WI38 (cell line): ENCODE measurements around the gene APAF1.
"Not testable (repeated sequence)": the region's sequence is repeated elsewhere in the genome, so short reads cannot be mapped to it uniquely, and the experiment has no call there.

Source experiments
- H3K4me3 ChIP-seq: 2 replicates; pipeline ENCODE4 v1.5.1; 2011; ENCODE audit warnings: low read depth, mild to moderate bottlenecking, control low read depth, low read length
- TF ChIP-seq, protein P1 (sequence below): IDR thresholded peaks from 2 replicates; pipeline ENCODE4 v1.5.1; 2012; ENCODE audit warnings: low read depth, mild to moderate bottlenecking, control low read depth, low read length

The APAF1 gene

DNA sequence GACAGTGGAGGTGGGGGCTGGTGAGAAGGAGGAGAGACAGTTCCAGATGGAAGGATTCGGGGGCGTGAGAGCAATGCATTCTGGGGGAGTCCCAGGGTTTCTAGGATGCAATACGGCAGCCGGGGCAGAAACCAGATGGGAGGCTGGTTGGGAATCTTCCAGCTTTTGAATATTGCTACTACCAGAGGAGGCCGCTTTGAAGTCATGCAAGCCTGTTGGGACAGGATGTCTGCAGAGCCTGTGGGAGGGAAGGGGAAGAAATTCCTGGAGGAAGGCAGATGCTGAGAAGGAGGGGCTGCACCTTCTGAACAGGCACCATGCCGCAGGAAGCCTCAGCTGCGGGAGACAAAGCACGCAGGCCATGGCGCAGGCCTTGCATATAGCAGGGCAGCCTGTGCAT is 105.4 kb downstream of the APAF1 start:
- H3K4me3 ChIP-seq = no peak overlapping the region
- TF ChIP-seq, protein P1, sequence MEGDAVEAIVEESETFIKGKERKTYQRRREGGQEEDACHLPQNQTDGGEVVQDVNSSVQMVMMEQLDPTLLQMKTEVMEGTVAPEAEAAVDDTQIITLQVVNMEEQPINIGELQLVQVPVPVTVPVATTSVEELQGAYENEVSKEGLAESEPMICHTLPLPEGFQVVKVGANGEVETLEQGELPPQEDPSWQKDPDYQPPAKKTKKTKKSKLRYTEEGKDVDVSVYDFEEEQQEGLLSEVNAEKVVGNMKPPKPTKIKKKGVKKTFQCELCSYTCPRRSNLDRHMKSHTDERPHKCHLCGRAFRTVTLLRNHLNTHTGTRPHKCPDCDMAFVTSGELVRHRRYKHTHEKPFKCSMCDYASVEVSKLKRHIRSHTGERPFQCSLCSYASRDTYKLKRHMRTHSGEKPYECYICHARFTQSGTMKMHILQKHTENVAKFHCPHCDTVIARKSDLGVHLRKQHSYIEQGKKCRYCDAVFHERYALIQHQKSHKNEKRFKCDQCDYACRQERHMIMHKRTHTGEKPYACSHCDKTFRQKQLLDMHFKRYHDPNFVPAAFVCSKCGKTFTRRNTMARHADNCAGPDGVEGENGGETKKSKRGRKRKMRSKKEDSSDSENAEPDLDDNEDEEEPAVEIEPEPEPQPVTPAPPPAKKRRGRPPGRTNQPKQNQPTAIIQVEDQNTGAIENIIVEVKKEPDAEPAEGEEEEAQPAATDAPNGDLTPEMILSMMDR = no peak

DNA sequence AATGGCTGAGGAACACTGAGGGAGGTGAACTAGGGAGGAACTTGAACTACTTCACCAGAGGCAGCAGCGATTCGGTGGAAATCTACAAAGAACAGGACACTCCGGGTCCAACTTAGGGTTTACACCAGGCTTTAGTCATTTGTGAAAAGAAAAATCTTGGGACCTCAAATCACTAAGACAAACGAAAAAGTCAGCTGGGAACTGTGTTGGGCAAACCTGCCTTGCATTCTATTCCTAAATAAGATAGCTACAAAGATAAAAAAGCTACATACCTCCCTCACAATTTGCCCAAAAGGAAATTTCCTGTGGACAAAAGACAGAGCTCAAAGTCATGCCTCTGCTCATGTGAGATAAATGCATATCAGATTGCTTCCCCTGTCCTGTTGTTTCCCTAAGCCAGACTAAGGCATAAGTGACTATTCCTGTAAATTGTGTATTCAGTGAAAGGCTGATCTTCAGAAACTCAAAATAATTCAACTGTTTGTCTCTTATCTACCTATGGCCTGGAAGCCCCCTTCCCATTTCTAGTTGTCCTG is 106.6 kb downstream of the APAF1 start:
- no peak overlapping the region for H3K4me3 ChIP-seq
- TF ChIP-seq, protein P1 = no peak

DNA sequence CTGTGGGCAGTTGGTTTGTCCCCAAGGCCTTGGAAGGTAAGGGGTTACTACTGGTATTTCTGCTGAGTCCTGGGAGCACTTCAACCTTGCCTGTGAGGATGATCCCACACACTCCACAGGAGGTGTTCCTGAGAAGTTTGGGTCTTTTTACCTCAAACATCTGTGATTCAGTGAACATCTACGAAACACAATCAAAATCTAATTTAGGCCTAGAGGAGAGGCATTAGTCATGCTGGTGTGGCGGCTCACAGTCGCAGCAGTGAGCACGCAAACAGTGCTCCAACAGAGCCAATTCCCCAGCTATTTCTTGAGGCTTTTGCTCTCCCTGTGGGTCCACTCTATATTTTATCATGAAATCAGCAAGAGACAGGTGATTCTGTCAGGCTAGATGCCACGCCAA is 107.6 kb downstream of the APAF1 start:
- no peak overlapping the region for H3K4me3 ChIP-seq
- TF ChIP-seq, protein P1 = no peak

DNA sequence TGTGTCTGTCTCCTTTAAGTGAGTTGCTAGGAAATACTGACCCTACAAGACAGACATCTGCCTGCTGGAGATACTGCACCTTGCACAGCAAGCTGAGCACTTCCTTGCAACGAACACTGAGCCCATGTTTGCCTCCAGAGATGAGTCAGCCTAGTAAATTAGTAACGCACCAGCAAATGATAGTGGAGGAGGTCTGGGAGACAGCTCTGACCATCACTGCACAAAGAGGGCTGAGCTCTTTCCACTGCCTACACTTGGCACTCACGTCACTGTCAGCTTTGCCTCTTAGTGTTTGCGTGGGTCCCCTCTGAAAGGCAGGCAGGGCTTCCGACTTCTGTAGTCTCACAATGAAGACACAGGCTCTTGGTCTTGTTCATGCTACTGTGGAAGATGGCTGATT is 109.0 kb downstream of the APAF1 start:
- TF ChIP-seq, protein P1 = no peak
- H3K4me3 ChIP-seq = no peak overlapping the region

DNA sequence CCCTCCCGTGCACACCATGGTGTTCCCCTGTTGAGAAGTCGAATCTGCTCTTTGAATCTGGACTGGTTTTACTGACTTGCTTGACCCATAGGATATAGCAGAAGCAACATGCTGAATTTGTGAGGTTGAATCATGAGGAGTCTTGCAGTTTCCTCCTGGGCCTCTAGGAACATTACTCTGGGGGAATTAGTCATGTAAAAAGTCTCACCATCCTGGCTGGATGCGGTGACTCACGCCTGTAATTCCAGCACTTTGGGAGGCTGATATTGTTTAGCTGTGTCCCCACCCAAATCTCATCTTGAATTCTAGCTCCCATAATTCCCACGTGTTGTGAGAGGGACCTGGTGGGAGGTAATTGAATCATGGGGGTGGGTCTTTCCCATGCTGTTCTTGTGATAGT is 110.8 kb downstream of the APAF1 start:
- H3K4me3 ChIP-seq = not testable (repeated sequence)

DNA sequence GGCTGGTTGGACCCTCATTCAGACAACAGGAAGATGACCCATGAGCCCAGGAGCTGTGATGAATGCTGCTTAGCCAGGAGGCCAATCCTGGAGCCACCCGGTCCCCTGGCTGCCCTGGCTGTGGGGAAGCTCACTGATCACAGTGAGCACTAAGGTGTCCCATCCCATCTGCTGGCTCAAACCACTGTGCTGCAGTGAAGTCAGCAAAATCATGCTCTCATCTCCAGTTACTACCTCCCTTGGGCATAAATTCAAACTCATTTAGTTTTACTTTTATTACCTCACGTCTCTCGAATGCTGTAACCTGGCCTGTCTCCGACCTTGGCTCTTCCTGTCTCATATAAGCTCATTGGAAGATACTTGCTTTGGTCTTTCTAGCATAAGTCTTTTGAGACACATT is 112.4 kb downstream of the APAF1 start:
- TF ChIP-seq, protein P1 = no peak
- no peak overlapping the region for H3K4me3 ChIP-seq

DNA sequence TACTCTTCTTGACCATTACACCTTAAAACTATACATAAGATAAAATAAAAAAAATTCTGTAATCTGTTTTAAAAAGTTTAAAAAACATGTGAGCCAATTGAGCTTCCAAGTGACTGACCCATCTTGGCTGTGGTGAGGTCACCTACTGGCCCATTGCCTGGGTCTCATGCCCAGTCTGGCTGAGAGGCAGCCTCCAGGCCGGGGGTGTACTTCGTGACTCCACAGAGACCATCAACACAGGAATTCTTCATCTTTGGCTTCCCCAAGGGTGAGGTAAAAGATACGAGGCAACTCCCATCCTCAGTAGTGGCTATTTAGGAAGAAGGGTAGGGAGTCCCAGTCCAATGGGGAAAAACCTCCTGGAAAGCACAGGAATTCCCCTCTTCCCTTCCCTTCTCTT is 113.2 kb downstream of the APAF1 start:
- H3K4me3 ChIP-seq = no peak overlapping the region
- TF ChIP-seq, protein P1 = no peak

DNA sequence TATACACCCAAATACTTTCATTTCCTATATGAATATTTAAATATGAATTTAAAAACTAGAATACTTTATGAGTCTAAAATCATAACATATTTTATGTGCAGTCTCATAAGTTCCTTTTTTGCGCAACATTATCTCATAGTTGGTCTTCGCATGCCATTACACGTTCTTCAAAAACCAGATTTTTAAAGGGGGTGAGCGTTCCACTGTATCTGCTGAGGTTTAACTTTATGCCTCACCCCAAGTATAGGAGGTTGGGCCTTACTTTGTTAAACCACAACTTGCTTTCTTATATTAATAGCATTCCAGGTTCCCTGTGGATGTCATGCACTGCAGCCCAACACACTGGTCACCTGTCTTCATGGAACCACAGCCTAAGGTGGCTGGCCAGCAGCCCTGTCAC is 118.6 kb downstream of the APAF1 start:
- no peak overlapping the region for H3K4me3 ChIP-seq
- TF ChIP-seq, protein P1 = no peak
